ENCODE measurements around the gene GIMD1.

GIMD1 gene

DNA sequence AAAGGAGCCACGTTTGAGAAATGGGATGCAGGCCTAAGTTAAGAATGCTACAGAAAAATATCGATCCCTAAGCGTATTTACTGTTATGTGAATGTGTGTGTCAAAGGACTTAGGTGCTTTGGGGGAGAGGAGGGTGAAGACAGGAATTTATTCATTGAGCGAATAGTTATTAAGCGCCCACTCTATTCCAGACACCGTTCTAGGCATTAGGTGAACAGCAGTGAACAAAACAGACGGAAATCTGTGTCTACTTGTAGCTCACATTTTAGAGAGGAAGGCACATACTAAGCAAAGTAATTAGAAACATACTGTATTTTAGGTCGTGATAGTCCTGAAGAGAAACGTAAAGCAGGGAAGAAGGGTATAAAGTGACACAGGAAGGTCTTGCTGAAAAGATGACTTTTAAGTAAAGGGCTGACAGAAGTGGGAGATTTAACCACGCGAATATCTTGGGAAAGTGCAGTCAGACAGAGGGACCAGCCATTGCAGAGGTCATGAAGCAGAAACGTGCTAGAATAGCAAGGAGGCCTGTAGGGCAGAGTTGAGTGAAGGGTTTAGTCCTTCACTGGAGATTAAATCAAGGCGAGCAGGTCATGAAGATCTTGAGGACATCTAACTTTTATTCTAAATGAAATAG is 51.7 kb downstream of the GIMD1 start:
- H3K4me3 ChIP-seq = peak overlapping the region; percentile 71 to 85 (median 82)
- H3K27ac ChIP-seq = peak overlapping the region; percentile 86 to 99 (median 96)

DNA sequence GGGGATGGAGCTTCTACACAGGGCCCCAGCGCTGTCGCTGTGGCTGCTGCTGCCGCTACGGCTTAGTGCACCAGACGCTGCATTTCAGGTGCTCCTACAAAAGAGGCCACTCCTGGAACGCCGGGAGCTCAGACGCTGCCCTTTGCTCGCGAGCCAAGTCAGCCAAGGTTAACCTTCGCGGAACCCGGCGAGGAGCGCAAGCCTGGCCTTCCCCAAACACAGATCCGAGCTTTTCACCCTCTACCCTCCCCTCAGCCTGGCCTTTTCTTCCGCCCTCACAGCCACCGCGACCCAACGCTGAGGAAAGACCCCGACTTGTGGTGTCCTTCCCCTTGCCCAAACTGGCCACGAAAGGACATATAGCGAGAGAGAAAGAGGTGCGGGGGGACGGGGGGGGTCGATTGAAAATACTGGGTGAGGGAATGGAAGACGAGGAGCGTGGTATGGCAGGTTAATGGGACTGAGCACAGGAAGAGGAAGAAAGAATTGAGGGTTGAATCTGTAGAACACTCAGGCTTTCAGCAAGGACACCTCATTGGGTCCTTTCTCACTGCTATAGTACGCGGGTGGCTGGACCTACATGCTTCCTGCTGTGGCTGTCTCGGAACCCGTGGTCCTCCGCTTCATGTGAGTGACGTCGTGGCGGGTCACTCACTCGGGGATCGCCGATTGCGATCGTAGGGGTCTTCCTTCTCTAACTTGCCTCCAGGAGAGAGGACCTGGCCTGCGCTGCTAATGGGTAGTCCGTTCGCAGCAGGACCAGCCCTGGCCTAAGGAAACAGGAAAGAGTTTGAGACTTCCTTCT is 52.4 kb downstream of the GIMD1 start, which contains the start of the genes AIMP1 and TBCK:
Gene AIMP1, plus strand, starts transcription at position 583 of the 805 bp plus-strand sequence. CDS start 8,460 bp downstream, outside the sequence.
Gene TBCK, minus strand, starts transcription at position 242 of the 805 bp plus-strand sequence. CDS start 7,249 bp downstream, outside the sequence.
- H3K27ac ChIP-seq = peak within 1 kb of the TSS; percentile 86 to 99 (median 96)
- peak within 1 kb of the TSS; percentile 71 to 85 (median 82) for H3K4me3 ChIP-seq

DNA sequence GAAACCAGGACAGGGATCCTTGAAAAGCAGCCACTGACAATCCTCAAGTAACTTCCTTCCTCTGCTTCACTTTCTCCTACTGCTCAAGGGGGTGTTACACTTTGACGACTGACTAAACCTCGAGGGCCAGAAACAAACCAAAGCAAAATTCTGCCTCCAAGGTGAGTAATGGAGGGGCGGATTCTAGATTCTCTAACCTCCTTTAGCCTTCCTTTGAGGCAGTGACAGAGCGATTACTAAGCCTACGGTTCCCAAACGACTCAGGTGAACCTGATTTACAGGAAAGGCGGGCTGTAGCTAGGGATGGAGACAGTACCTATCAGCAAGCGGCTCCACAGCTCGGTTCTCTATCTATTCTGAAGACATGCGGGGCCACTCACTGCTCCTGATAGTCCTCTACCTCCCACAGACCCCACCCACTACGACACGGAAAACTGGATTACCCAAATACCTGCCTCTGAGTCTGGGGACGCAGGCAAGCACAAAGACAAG is 53.1 kb downstream of the GIMD1 start:
- peak overlapping the region; percentile 71 to 85 (median 82) for H3K4me3 ChIP-seq
- H3K27ac ChIP-seq = peak overlapping the region; percentile 86 to 99 (median 96)

DNA sequence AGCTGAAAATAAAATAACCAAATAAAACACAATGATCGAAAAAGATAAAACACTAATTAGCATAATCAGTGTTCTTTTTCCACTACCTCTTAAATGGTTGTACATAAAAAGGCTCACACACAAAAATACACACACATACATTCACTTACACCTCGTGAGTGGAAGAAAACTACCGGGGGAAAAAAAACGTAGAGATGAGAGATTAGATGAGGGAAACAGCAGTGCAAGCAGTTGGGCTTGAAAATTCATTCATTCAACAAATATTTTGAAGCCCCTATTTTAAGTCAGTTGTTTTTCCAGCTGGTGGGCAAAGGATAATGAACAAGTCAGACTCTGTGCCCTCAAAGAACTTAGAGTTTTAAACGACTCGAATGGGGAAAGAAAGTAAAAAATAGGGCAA is 53.6 kb downstream of the GIMD1 start:
- H3K4me3 ChIP-seq = peak overlapping the region; percentile 71 to 85 (median 82)
- H3K27ac ChIP-seq = peak overlapping the region in 17 of 21 experiments; percentile 89 to 99 (median 96)

DNA sequence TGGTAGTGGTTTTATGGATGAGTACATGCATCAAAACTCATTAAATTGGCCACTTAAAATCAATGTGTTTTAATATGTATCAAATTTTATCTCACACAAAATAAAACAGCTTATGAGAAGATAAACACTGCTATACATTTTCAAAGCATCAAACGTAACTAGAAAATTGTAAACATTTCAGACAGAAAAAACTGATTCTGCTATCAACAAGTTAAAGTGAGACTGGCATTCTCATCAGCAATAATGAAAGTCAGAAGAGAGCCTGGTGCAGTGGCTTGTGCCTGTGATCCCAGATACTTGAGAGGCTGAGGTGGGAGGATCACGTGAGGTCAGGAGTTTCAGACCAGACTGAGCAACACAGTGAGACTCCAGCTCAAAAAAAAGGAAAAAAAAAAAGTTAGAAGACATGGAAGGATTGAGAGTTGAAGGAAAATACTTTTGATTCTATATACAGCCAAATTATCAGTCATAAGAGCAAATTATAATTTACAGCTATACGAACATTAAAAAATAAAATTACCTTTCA is 55.5 kb downstream of the GIMD1 start:
- H3K4me3 ChIP-seq = no peak overlapping the region
- H3K27ac ChIP-seq = peak overlapping the region in 3 of 21 experiments; percentile 10 to 51 (median 51)

DNA sequence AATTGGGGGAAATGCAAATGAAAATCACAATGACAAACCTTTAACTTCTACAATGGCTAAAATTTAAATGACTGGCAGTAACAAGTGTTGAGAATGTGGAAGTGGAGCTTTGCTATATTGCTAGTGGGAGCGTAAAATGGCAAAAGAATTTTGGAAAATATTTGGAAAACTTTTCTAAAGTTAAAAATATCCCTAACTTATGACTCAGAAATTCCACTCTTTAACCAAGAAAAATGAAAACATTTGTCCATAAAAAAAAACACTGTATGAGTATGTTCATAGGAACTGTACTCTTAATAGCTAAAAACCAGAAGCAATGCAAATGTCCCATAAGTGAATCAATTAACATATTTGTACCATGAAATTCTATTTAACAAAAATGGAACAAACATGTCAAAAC is 56.2 kb downstream of the GIMD1 start:
- Histone ChIP-seq H3K4me3 (no peak overlapping the region), H3K27ac (peak overlapping the region in 3 of 21 experiments; percentile 10 to 51 (median 51))

Data from skin epidermis (tissue), 12 donors.